ENCODE results near the gene TPST1. TPM values are rescaled to one million over a fixed set of nuclear protein-coding genes. Genes with fewer than 3 reads are reported as not detected.

TPST1 gene
- total and polyA plus RNA-seq, 2 of the 8 experiments (the other 6 are each of a cell fraction or from before 2014, with no cell fraction given) = 8.2 to 18.4 TPM

GRCh38 chr7:66233638-66234037 is 28.5 kb downstream of the TPST1 start:
- no peak overlapping the region for H3K14ac ChIP-seq (ENCODE audit: insufficient read length)
- no peak overlapping the region for H3K23ac ChIP-seq (ENCODE audit: insufficient read length)
- no peak overlapping the region for H3K4me2 ChIP-seq (ENCODE audit: insufficient read depth in 1 of 2, low read depth in 2 of 2, low read length in 2 of 2)
- no peak overlapping the region for H2BK5ac ChIP-seq (ENCODE audit: low read depth, low read length)
- H4K8ac ChIP-seq (ENCODE audit: extremely low read depth, insufficient read depth, low read length) = no peak overlapping the region
- peaks cover 0 to 3% (median 0%) of the 10 kb centered on the region in 4 experiments; a peak in 1 of 8 replicates for H3K36me3 ChIP-seq (ENCODE audit: control insufficient read depth in 2 of 4, insufficient read depth in 4 of 4, low read length in 3 of 4)
- ChIA-PET POLR2A (ENCODE audit: partially characterized antibody) (interaction anchor here (0.6 kb wide), 1 partner anchor 483 kb away, joined by 3 read pairs; no protein-coding TSS in a partner anchor), CTCF (ENCODE audit: partially characterized antibody) (interaction anchor here (0.7 kb wide), 1 partner anchor 10 kb away, joined by 3 read pairs; no protein-coding TSS in a partner anchor)
- H2BK120ac ChIP-seq (replicated peaks; ENCODE audit: low read depth, low read length) = no peak overlapping the region
- no peak overlapping the region for H2BK20ac ChIP-seq (ENCODE audit: low read length)
- no peak overlapping the region for H3K4me3 ChIP-seq (ENCODE audit: extremely low read depth in 1 of 4, insufficient read depth in 2 of 4, low read depth in 3 of 4, low read length in 4 of 4)
- no peak overlapping the region for H2BK15ac ChIP-seq (ENCODE audit: low read length)
- H4K5ac ChIP-seq (ENCODE audit: insufficient read length, low read depth, low read length) = no peak overlapping the region
- H3K9me3 ChIP-seq (ENCODE audit: insufficient read depth in 2 of 2, low read depth in 1 of 2, low read length in 1 of 2) = peaks cover 4 to 13% of the 10 kb centered on the region in 2 experiments; a peak in 3 of 4 replicates
- FAIRE-seq = no peak
- peaks cover 0 to 4% of the 10 kb centered on the region in 2 experiments for H4K20me1 ChIP-seq (replicated peaks in 1 of 2; ENCODE audit: control insufficient read depth in 1 of 2, insufficient read depth in 2 of 2, low read length in 2 of 2)
- H3K4me1 ChIP-seq (replicated peaks in 1 of 4; ENCODE audit: control insufficient read depth in 3 of 4, insufficient read depth in 4 of 4, low read length in 3 of 4) = no peaks in the 10 kb centered on the region
- no peak overlapping the region for H3K56ac ChIP-seq (replicated peaks; ENCODE audit: insufficient read length, low read depth, low read length)
- no peaks in the 10 kb centered on the region for H3K23me2 ChIP-seq (ENCODE audit: low read depth, low read length)
- no peak overlapping the region for H3K4ac ChIP-seq (replicated peaks; ENCODE audit: insufficient read length, low read depth, low read length)
- no peaks in the 10 kb centered on the region for H3K27me3 ChIP-seq (replicated peaks in 1 of 4; ENCODE audit: control insufficient read depth in 3 of 4, extremely low read depth in 1 of 4, insufficient read depth in 3 of 4, low read length in 3 of 4)
- no peak overlapping the region for H3K9ac ChIP-seq (replicated peaks in 1 of 4; ENCODE audit: extremely low read depth in 1 of 4, low read depth in 3 of 4, low read length in 3 of 4)
- DNase-seq (ENCODE audit: low read depth in 1 of 2, low spot score in 2 of 2) = no peak
- no peak overlapping the region for H2AK5ac ChIP-seq (ENCODE audit: low read depth, low read length)
- no peak overlapping the region for H3K18ac ChIP-seq (ENCODE audit: extremely low read depth, low read length)
- H2AFZ ChIP-seq (ENCODE audit: low read length) = no peak overlapping the region
- 97% methylated on average over 5 of the region's 5 CpGs; no CpG with 5 or more reads in 1 of the 2 experiments for WGBS, 2 experiments (ENCODE audit: extremely low coverage in 1 of 2, insufficient coverage in 1 of 2, insufficient read length in 1 of 2, insufficient replicate concordance in 2 of 2, low coverage in 1 of 2, low lambda C conversion rate in 2 of 2, missing lambda C conversion rate in 1 of 2)
- H3K27ac ChIP-seq (ENCODE audit: low read depth, low read length) = no peak overlapping the region
- H3K79me1 ChIP-seq (ENCODE audit: low read depth, low read length) = 0 out of 2 replicates have a peak, but pooled peaks cover 2% of the 10 kb centered on the region
- H2BK12ac ChIP-seq (ENCODE audit: low read depth, low read length) = no peak overlapping the region
- H3K79me2 ChIP-seq (ENCODE audit: control insufficient read depth in 1 of 2, insufficient read depth in 2 of 2, low read length in 2 of 2) = peaks cover 0 to 1% of the 10 kb centered on the region in 2 experiments; a peak in 2 of 4 replicates
- no peak overlapping the region for H4K91ac ChIP-seq (replicated peaks; ENCODE audit: insufficient read length, low read length)
- no peak for TF ChIP-seq BCL11A (IDR thresholded peaks at IDR 0.05; ENCODE audit: low read depth in 2 of 2, low read length in 2 of 2)
- TF ChIP-seq NRF1 (IDR thresholded peaks at IDR 0.05; ENCODE audit: low read depth, low read length) = no peak
- no peak for TF ChIP-seq CBX5 (IDR thresholded peaks at IDR 0.05; ENCODE audit: low read depth, low read length)
- TF ChIP-seq JUN (IDR thresholded peaks at IDR 0.05; ENCODE audit: low read depth, low read length) = no peak
- no peak for TF ChIP-seq RAD21 (IDR thresholded peaks at IDR 0.05 in 1 of 2, conservative IDR thresholded peaks at IDR 0.05 in 1 of 2; ENCODE audit: low read depth in 2 of 2, low read length in 2 of 2)
- no peak for TF ChIP-seq POLR2AphosphoS5 (IDR thresholded peaks at IDR 0.05; ENCODE audit: low read depth, low read length)
- TF ChIP-seq HDAC6 (IDR thresholded peaks at IDR 0.05; ENCODE audit: low read depth, low read length) = no peak
- TF ChIP-seq NANOG (IDR thresholded peaks at IDR 0.05; ENCODE audit: insufficient read depth, low read depth, low read length, poor library complexity, severe bottlenecking) = no peak
- TF ChIP-seq POLR2A (IDR thresholded peaks at IDR 0.05; ENCODE audit: control extremely low read depth in 1 of 2, low read depth in 2 of 2, low read length in 2 of 2) = no peak
- TF ChIP-seq, protein P1, sequence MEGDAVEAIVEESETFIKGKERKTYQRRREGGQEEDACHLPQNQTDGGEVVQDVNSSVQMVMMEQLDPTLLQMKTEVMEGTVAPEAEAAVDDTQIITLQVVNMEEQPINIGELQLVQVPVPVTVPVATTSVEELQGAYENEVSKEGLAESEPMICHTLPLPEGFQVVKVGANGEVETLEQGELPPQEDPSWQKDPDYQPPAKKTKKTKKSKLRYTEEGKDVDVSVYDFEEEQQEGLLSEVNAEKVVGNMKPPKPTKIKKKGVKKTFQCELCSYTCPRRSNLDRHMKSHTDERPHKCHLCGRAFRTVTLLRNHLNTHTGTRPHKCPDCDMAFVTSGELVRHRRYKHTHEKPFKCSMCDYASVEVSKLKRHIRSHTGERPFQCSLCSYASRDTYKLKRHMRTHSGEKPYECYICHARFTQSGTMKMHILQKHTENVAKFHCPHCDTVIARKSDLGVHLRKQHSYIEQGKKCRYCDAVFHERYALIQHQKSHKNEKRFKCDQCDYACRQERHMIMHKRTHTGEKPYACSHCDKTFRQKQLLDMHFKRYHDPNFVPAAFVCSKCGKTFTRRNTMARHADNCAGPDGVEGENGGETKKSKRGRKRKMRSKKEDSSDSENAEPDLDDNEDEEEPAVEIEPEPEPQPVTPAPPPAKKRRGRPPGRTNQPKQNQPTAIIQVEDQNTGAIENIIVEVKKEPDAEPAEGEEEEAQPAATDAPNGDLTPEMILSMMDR (IDR thresholded peaks at IDR 0.05; ENCODE audit: control extremely low read depth in 1 of 3, insufficient read depth in 1 of 3, low read depth in 1 of 3, low read length in 3 of 3) = no peak
- TF ChIP-seq TAF1 (IDR thresholded peaks at IDR 0.05; ENCODE audit: low read depth, low read length) = no peak

Data from H1 (cell line).